A549 (cell line): ENCODE data around the gene GNB4. TPM values are rescaled to one million over a fixed set of nuclear protein-coding genes. Genes with fewer than 3 reads are reported as not detected.

Source experiments
- ATAC-seq, 2 experiments: fragments of 200-7000 bp in 1 of 2; fragments of >200 bp in 1 of 2; cut with Nextera tagmentation in 1 of 2; cut with Tn5 transposase in 1 of 2; 3 replicates each; pipeline versions ENCODE4 v1.8.0 to v1.9.1; 2018 to 2020; ENCODE audit warnings: mild to moderate bottlenecking in 1 of 2, moderate library complexity in 1 of 2
- CTCF ChIA-PET: fragments of 300-600 bp; sonication (Branson Sonifier 250); formaldehyde crosslinking; extraction: SDS; loops from one replicate; lab custom pipeline; 2021; ENCODE audit warnings: antibody characterized with exemption, inconsistent platforms; lab: Yijun Ruan, JAX
- POLR2A ChIA-PET: fragments of 350-600 bp; formaldehyde crosslinking; extraction: SDS; loops from one replicate; lab custom pipeline; 2021; ENCODE audit warnings: antibody characterized with exemption, inconsistent platforms; lab: Yijun Ruan, JAX
- DNase-seq, 2 experiments: peaks; one replicate each; pipeline versions ENCODE4 v3.0.0 to v3.0.0-alpha.2; 2011 to 2016; ENCODE audit warnings: low read depth in 1 of 2, low spot score in 1 of 2
- FAIRE-seq: peaks from 2 replicates; lab custom pipeline; 2011; peaks lifted over from hg19 to GRCh38; lab: Jason Lieb, UNC
- H3K27ac ChIP-seq, 2 experiments: fragments of >200 bp; sonication (Bioruptor Twin); formaldehyde crosslinking; 3 replicates each; pipeline ENCODE4 v1.5.1; 2016 to 2017
- H3K4me1 ChIP-seq: fragments of >200 bp; sonication (Bioruptor Twin); formaldehyde crosslinking; 3 replicates; pipeline ENCODE4 v1.6.1; 2016
- H3K4me2 ChIP-seq: fragments of >200 bp; sonication (Bioruptor Twin); formaldehyde crosslinking; 3 replicates; pipeline ENCODE4 v1.6.1; 2016
- H3K4me3 ChIP-seq: fragments of >200 bp; sonication (Bioruptor Twin); formaldehyde crosslinking; 3 replicates; pipeline ENCODE4 v1.5.1; 2016
- H3K9me3 ChIP-seq: fragments of >200 bp; sonication (Bioruptor Twin); formaldehyde crosslinking; 3 replicates; pipeline ENCODE4 v1.6.1; 2016
- ATOH8 ChIP-seq: fragments of 250-450 bp; sonication (Bioruptor Pico); IDR thresholded peaks from 2 replicates; pipeline ENCODE4 v1.5.0; 2020; ENCODE audit warnings: low read depth, mild to moderate bottlenecking, moderate library complexity
- BHLHE40 ChIP-seq: IDR thresholded peaks from 2 replicates; pipeline ENCODE4 v1.6.1; 2012; ENCODE audit warnings: low read depth, low read length, inconsistent platforms
- CBX2 ChIP-seq: fragments of 200-600 bp; sonication (generic); IDR thresholded peaks from 2 replicates; pipeline ENCODE4 v1.6.1; 2016; ENCODE audit warnings: low read depth, mild to moderate bottlenecking, borderline replicate concordance
- CBX8 ChIP-seq: fragments of 200-600 bp; sonication (generic); IDR thresholded peaks from 2 replicates; pipeline ENCODE4 v1.6.1; 2016
- CHD2 ChIP-seq: fragments of 150-350 bp; IDR thresholded peaks from 2 replicates; pipeline ENCODE4 v1.6.1; 2014; ENCODE audit warnings: low read length; ENCODE audit not compliant: partially characterized antibody
- CTCF ChIP-seq: fragments of >200 bp; sonication (Bioruptor Twin); formaldehyde crosslinking; IDR thresholded peaks from 3 replicates; pipeline ENCODE4 v1.5.1; 2016
- EHF ChIP-seq: fragments of 250-450 bp; sonication (Bioruptor Pico); IDR thresholded peaks from 2 replicates; pipeline ENCODE4 v1.5.0; 2020; ENCODE audit warnings: mild to moderate bottlenecking
- FOSL2 ChIP-seq, 2 experiments: fragments of 450-650 bp in 1 of 2; fragments of >200 bp in 1 of 2; sonication (Bioruptor Twin) in 1 of 2; formaldehyde crosslinking; IDR thresholded peaks; 2 replicates each; pipeline versions ENCODE4 v1.5.0 to v1.6.1; 2016 to 2020; ENCODE audit warnings: mild to moderate bottlenecking in 1 of 2, moderate library complexity in 1 of 2
- HOXA7 ChIP-seq: fragments of 250-450 bp; sonication (Bioruptor Pico); IDR thresholded peaks from 2 replicates; pipeline ENCODE4 v1.5.0; 2020; ENCODE audit warnings: mild to moderate bottlenecking, moderate library complexity
- HOXB13 ChIP-seq: fragments of 250-450 bp; sonication (Bioruptor Pico); IDR thresholded peaks from 2 replicates; pipeline ENCODE4 v1.5.0; 2020; ENCODE audit warnings: low read depth, mild to moderate bottlenecking, moderate library complexity
- JUNB ChIP-seq: fragments of >200 bp; sonication (Bioruptor Twin); formaldehyde crosslinking; IDR thresholded peaks from 2 replicates; pipeline ENCODE4 v1.6.1; 2016
- MAZ ChIP-seq: fragments of 150-350 bp; IDR thresholded peaks from 2 replicates; pipeline ENCODE4 v1.6.1; 2014; ENCODE audit warnings: antibody characterized with exemption, low read depth, low read length, borderline replicate concordance
- MYC ChIP-seq: IDR thresholded peaks from 2 replicates; pipeline ENCODE4 v1.6.1; 2012; ENCODE audit warnings: mild to moderate bottlenecking, inconsistent platforms, low read length, improper control_type of control experiment, borderline replicate concordance
- NPAS2 ChIP-seq: fragments of 250-450 bp; sonication (Bioruptor Pico); IDR thresholded peaks from 2 replicates; pipeline ENCODE4 v1.8.0; 2022; ENCODE audit warnings: mild to moderate bottlenecking, moderate library complexity, borderline replicate concordance
- PHF8 ChIP-seq: fragments of 200-600 bp; sonication (generic); IDR thresholded peaks from 2 replicates; pipeline ENCODE4 v1.6.1; 2016; ENCODE audit warnings: low read depth, mild to moderate bottlenecking, antibody characterized with exemption, moderate library complexity, borderline replicate concordance
- POLR2AphosphoS2 ChIP-seq: conservative IDR thresholded peaks from 2 replicates; pipeline ENCODE4 v1.6.1; 2012; ENCODE audit warnings: low read length, improper control_type of control experiment, inconsistent platforms
- RARB ChIP-seq: fragments of 250-450 bp; sonication (Bioruptor Pico); IDR thresholded peaks from 2 replicates; pipeline ENCODE4 v1.8.0; 2021; ENCODE audit warnings: mild to moderate bottlenecking, moderate library complexity
- RCOR1 ChIP-seq: fragments of 150-350 bp; IDR thresholded peaks from 2 replicates; pipeline ENCODE4 v1.6.1; 2014; ENCODE audit warnings: antibody characterized with exemption, low read length, low read depth
- SMC3 ChIP-seq: fragments of >200 bp; sonication (Bioruptor Twin); formaldehyde crosslinking; IDR thresholded peaks from 3 replicates; pipeline ENCODE4 v1.6.1; 2018; ENCODE audit warnings: inconsistent platforms
- TFCP2L1 ChIP-seq: fragments of 250-450 bp; sonication (Bioruptor Pico); IDR thresholded peaks from 2 replicates; pipeline ENCODE4 v1.5.0; 2021; ENCODE audit warnings: mild to moderate bottlenecking
- USF2 ChIP-seq: fragments of 450-650 bp; IDR thresholded peaks from 2 replicates; pipeline ENCODE4 v1.6.1; 2014; ENCODE audit warnings: antibody characterized with exemption
- ZSCAN20 ChIP-seq: fragments of 250-450 bp; sonication (Bioruptor Pico); IDR thresholded peaks from 2 replicates; pipeline ENCODE4 v1.8.0; 2022; ENCODE audit warnings: mild to moderate bottlenecking, moderate library complexity
- WGBS: methylation state at CpG from one replicate; pipeline ENCODE4 v1.1.6; 2017; ENCODE audit errors: missing lambda C conversion rate; 5-methylcytosine and 5-hydroxymethylcytosine counted together
- polyA plus RNA-seq, 4 experiments: library from polyadenylated mRNA; depleted of rRNA in 3 of 4; stranded (reverse); fragments of >200 nt; fragmentation: RNase III in 1 of 4; extraction: RNeasy Plus Mini Kit Qiagen cat#74134 plus additional on column Dnase treatment in 1 of 4; gene quantifications; 2 replicates in 3 of 4; 3 replicates in 1 of 4; pipeline ENCODE4 v1.2.3, GENCODE V29; 2011 to 2017

The GNB4 gene
- polyA plus RNA-seq, 2 of the 4 experiments (the other 2 are of a cell fraction): 10.9 to 22.7 TPM

- no peak for FAIRE-seq
- DNase-seq: no peak
- POLR2A ChIA-PET: no interaction called here
- CTCF ChIA-PET: no interaction called here
- no peak overlapping the region for H3K4me2 ChIP-seq
- WGBS: 81% methylated on average over 3 of the region's 3 CpGs
- H3K4me1 ChIP-seq: no peaks in the 10 kb centered on the region
- TF ChIP-seq HOXB13 (CRISPR knock-in tag) (no peak), RARB (CRISPR knock-in tag) (no peak), CTCF (no peak), CHD2 (no peak), RCOR1 (no peak), FOSL2 (IDR thresholded peaks at IDR 0.05) (no peak), FOSL2 (CRISPR knock-in tag; IDR thresholded peaks at IDR 0.05) (no peak), JUNB (no peak), POLR2AphosphoS2 (no peak), USF2 (no peak), ATOH8 (CRISPR knock-in tag) (no peak), NPAS2 (CRISPR knock-in tag) (no peak), HOXA7 (CRISPR knock-in tag) (no peak), EHF (no peak), CBX8 (no peak), MAZ (no peak)
- H3K9me3 ChIP-seq: no peaks in the 10 kb centered on the region
- no peak for ATAC-seq
- H3K27ac ChIP-seq: no peak overlapping the region
- H3K4me3 ChIP-seq: no peak overlapping the region
These were observed 32.7 kb downstream of the GNB4 start for GRCh38 chr3:179418610-179419009.

GRCh38 chr3:179416681-179417080 lies 34.6 kb downstream of the GNB4 start:
- Histone ChIP-seq H3K4me1 (no peaks in the 10 kb centered on the region), H3K9me3 (no peaks in the 10 kb centered on the region), H3K4me2 (no peak overlapping the region), H3K4me3 (no peak overlapping the region), H3K27ac (no peak overlapping the region)
- no peak for DNase-seq
- TF ChIP-seq BHLHE40 (no peak), EHF (no peak), CBX2 (no peak), SMC3 (no peak), MYC (no peak), TFCP2L1 (CRISPR knock-in tag) (no peak), USF2 (no peak)
- ATAC-seq: no peak
- CTCF ChIA-PET: no interaction called here
- no peak for FAIRE-seq
- WGBS: 96% methylated on average over 2 of the region's 2 CpGs
- POLR2A ChIA-PET: no interaction called here

- H3K4me1 ChIP-seq: no peaks in the 10 kb centered on the region
- CTCF ChIA-PET: no interaction called here
- FAIRE-seq (no peak), ATAC-seq (no peak), DNase-seq (no peak)
- H3K4me3 ChIP-seq: no peak overlapping the region
- H3K4me2 ChIP-seq: no peak overlapping the region
- no peaks in the 10 kb centered on the region for H3K9me3 ChIP-seq
- TF ChIP-seq PHF8: no peak
- no peak for TF ChIP-seq POLR2AphosphoS2
- TF ChIP-seq CTCF: no peak
- no peak for TF ChIP-seq ZSCAN20
- no peak for TF ChIP-seq NPAS2 (CRISPR knock-in tag)
- 74% methylated on average over 4 of the region's 4 CpGs for WGBS
- H3K27ac ChIP-seq: no peak overlapping the region
- POLR2A ChIA-PET: no interaction called here
These were observed 35.9 kb downstream of the GNB4 start for GRCh38 chr3:179415377-179415776.
